Measurements from ENCODE around the gene KATNAL2.

Gene KATNAL2

DNA sequence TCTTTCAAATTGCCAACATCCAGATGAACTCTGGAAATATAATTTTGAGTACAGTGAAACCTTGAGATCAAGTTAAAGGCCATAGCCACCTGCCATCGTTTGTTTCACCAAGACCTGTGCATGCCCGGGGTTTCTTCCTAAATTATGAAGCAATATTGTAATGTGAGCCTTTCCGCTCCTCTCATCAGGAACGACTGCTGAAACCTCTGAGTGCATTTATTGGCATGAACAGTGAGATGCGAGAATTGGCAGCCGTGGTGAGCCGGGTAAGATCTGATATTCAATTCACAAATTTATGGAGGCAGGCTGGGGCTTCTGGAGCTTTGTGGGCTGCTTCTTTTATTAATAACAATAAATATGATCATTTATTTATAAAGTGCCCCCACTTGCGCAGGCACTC lies 145.7 kb downstream of the KATNAL2 start:
- DNase-seq, result no peak
- Histone ChIP-seq H3K27me3 (no peaks in the 10 kb centered on the region), H3K9me3 (no peaks in the 10 kb centered on the region), H3K36me3 (no peaks in the 10 kb centered on the region), H3K4me1 (no peaks in the 10 kb centered on the region), H3K4me3 (ENCODE audit: low read depth, low read length) (no peak overlapping the region)
- TF ChIP-seq CTCF (IDR thresholded peaks at IDR 0.05; ENCODE audit: low read depth, low read length), result no peak

GRCh38 chr18:47067648-47068047 lies 150.2 kb downstream of the KATNAL2 start:
- DNase-seq, result no peak
- no peaks in the 10 kb centered on the region for H3K4me1 ChIP-seq

GRCh38 chr18:47075098-47075883 lies 157.9 kb downstream of the KATNAL2 start:
- H3K27me3 ChIP-seq, result no peaks in the 10 kb centered on the region
- no peak for TF ChIP-seq CTCF (IDR thresholded peaks at IDR 0.05; ENCODE audit: low read depth, low read length)
- no peak overlapping the region for H3K4me3 ChIP-seq (ENCODE audit: low read depth, low read length)
- H3K9me3 ChIP-seq, result no peaks in the 10 kb centered on the region
- DNase-seq, result no peak
- H3K36me3 ChIP-seq, result no peaks in the 10 kb centered on the region
- no peaks in the 10 kb centered on the region for H3K4me1 ChIP-seq

More at GRCh38 chr18:47067648-47068047, 150.2 kb downstream of the KATNAL2 start:
- Histone ChIP-seq H3K9me3 (no peaks in the 10 kb centered on the region), H3K4me3 (ENCODE audit: low read depth, low read length) (no peak overlapping the region), H3K27me3 (no peaks in the 10 kb centered on the region), H3K36me3 (no peaks in the 10 kb centered on the region)
- no peak for TF ChIP-seq CTCF (IDR thresholded peaks at IDR 0.05; ENCODE audit: low read depth, low read length)

DNA sequence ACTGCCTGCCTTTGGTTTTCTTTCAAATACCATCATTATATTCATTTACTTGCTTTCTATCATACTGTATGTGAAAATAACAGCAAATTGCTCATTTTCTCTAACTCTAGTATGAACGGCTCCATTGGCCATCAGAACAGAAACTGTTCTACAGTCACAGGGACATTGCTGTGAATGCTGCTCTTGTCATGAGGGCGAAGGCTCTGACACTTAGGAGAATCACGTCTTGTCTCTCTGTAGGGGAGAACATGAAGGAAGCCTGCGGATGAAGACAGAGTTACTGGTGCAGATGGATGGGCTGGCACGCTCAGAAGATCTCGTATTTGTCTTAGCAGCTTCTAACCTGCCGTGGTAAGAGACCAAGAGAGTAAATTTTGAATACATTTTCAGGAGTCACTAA lies 159.7 kb downstream of the KATNAL2 start:
- Histone ChIP-seq H3K9me3 (no peaks in the 10 kb centered on the region), H3K27me3 (no peaks in the 10 kb centered on the region), H3K36me3 (no peaks in the 10 kb centered on the region), H3K4me1 (no peaks in the 10 kb centered on the region), H3K4me3 (ENCODE audit: low read depth, low read length) (no peak overlapping the region)
- TF ChIP-seq CTCF (IDR thresholded peaks at IDR 0.05; ENCODE audit: low read depth, low read length), result no peak
- DNase-seq, result no peak

DNA sequence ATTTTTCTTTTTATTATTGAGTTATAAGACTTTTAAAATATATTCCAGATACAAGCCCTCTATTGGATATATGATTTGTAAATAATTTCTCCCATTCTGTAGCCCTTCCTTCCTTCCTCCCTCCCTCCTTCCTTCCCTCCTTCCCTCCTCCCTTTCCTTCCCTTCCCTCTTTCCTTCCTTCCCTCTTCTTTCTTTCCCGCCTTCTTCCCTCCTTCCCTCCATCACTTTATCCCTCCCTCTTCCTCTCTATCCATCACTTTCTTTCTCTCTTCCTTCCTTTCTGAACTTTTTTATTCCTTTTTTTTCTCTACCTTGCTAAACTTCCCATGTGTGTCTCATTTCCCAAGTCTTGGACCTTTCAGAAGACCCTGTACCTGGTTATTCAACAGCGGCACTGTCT lies 163.5 kb downstream of the KATNAL2 start:
- no peaks in the 10 kb centered on the region for H3K36me3 ChIP-seq
- H3K9me3 ChIP-seq, result no peaks in the 10 kb centered on the region
- H3K27me3 ChIP-seq, result no peaks in the 10 kb centered on the region
- no peak for TF ChIP-seq CTCF (IDR thresholded peaks at IDR 0.05; ENCODE audit: low read depth, low read length)
- no peaks in the 10 kb centered on the region for H3K4me1 ChIP-seq
- no peak overlapping the region for H3K4me3 ChIP-seq (ENCODE audit: low read depth, low read length)
- DNase-seq, result no peak

GRCh38 chr18:47081578-47081977 lies 164.2 kb downstream of the KATNAL2 start:
- H3K4me3 ChIP-seq (ENCODE audit: low read depth, low read length), result no peak overlapping the region
- H3K9me3 ChIP-seq, result no peaks in the 10 kb centered on the region
- no peak for DNase-seq
- H3K36me3 ChIP-seq, result no peaks in the 10 kb centered on the region
- no peaks in the 10 kb centered on the region for H3K27me3 ChIP-seq
- no peaks in the 10 kb centered on the region for H3K4me1 ChIP-seq
- no peak for TF ChIP-seq CTCF (IDR thresholded peaks at IDR 0.05; ENCODE audit: low read depth, low read length)

All from BE2C (cell line).